PC-3 (cell line): ENCODE results near the gene CYBC1. TPM values are rescaled to one million over a fixed set of nuclear protein-coding genes. Genes with fewer than 3 reads are reported as not detected.
A peak's percentile ranks its signal among the peaks of the same experiment; 100 is the strongest.

Experiments
- ATAC-seq: fragments of 200-7000 bp; cut with Tn5 transposase; 2 replicates; pipeline ENCODE4 v1.9.1; 2020; ENCODE audit warnings: mild to moderate bottlenecking, moderate library complexity
- BruUV-seq: library from RNA; stranded (reverse); fragments of 400-500 nt; replicated peaks from 2 replicates; lab custom pipeline; 2021; lab: Mats Ljungman, UMichigan
- CTCF ChIA-PET: fragments of 300-600 bp; sonication (Branson Sonifier 250); formaldehyde crosslinking; loops from one replicate; lab custom pipeline; 2022; ENCODE audit warnings: antibody characterized with exemption; lab: Charles Lee
- POLR2A ChIA-PET: fragments of 300-600 bp; sonication (Branson Sonifier 250); formaldehyde crosslinking; loops from one replicate; lab custom pipeline; 2022; ENCODE audit warnings: antibody characterized with exemption; ENCODE audit not compliant: unreplicated experiment; lab: Charles Lee
- DNase-seq: peaks from one replicate; pipeline ENCODE4 v3.0.0-alpha.2; 2015
- H2AFZ ChIP-seq: fragments of 300-600 bp; sonication (generic); 2 replicates; pipeline ENCODE4 v1.6.0; 2016; ENCODE audit warnings: antibody characterized with exemption, low read length
- H3F3A ChIP-seq: fragments of 300-600 bp; sonication (generic); one replicate; pipeline ENCODE4 v1.6.0; 2017; ENCODE audit warnings: antibody characterized with exemption, low read length, control low read depth, mild to moderate bottlenecking; ENCODE audit not compliant: unreplicated experiment
- H3K27ac ChIP-seq: fragments of 300-600 bp; sonication (generic); 2 replicates; pipeline ENCODE4 v1.5.1; 2016; ENCODE audit warnings: mild to moderate bottlenecking, low read length
- H3K27me3 ChIP-seq: fragments of 300-600 bp; sonication (generic); 2 replicates; pipeline ENCODE4 v1.6.1; 2016; ENCODE audit warnings: low read length, mixed read lengths
- H3K36me3 ChIP-seq: fragments of 300-600 bp; sonication (generic); 2 replicates; pipeline ENCODE4 v1.6.1; 2016; ENCODE audit warnings: low read depth, mixed run types, low read length, mixed read lengths
- H3K4me1 ChIP-seq: fragments of 300-600 bp; sonication (generic); 2 replicates; pipeline ENCODE4 v1.5.1; 2016; ENCODE audit warnings: low read length; ENCODE audit not compliant: insufficient read depth
- H3K4me2 ChIP-seq: fragments of 300-600 bp; sonication (generic); 2 replicates; pipeline ENCODE4 v1.6.0; 2016; ENCODE audit warnings: low read length
- H3K4me3 ChIP-seq: fragments of 300-600 bp; sonication (generic); 2 replicates; pipeline ENCODE4 v1.5.1; 2016; ENCODE audit warnings: mild to moderate bottlenecking, low read length, mixed read lengths
- H3K79me2 ChIP-seq: fragments of 300-600 bp; sonication (generic); 2 replicates; pipeline ENCODE4 v1.6.1; 2017; ENCODE audit warnings: low read length, mixed read lengths
- H3K9ac ChIP-seq: fragments of 300-600 bp; sonication (generic); 2 replicates; pipeline ENCODE4 v1.6.0; 2016; ENCODE audit warnings: mild to moderate bottlenecking, low read length
- H3K9me2 ChIP-seq: fragments of 300-600 bp; sonication (generic); replicated peaks from 2 replicates; pipeline ENCODE4 v1.6.1; 2016; ENCODE audit warnings: mixed run types, low read length, mixed read lengths
- H3K9me3 ChIP-seq: fragments of 300-600 bp; sonication (generic); 2 replicates; pipeline ENCODE4 v1.6.1; 2016; ENCODE audit warnings: low read length, mixed read lengths
- H4K20me1 ChIP-seq: fragments of 300-600 bp; sonication (generic); 2 replicates; pipeline ENCODE4 v1.6.1; 2016; ENCODE audit warnings: low read length, mixed read lengths
- EZH2 ChIP-seq: fragments of 300-600 bp; sonication (generic); IDR thresholded peaks from one replicate; pipeline ENCODE4 v1.6.1; 2017; ENCODE audit warnings: antibody characterized with exemption, mild to moderate bottlenecking, low read length; ENCODE audit not compliant: unreplicated experiment
- EZH2phosphoT487 ChIP-seq: fragments of 300-600 bp; sonication (generic); IDR thresholded peaks from 2 replicates; pipeline ENCODE4 v1.6.1; 2018; ENCODE audit warnings: mild to moderate bottlenecking, antibody characterized with exemption, low read length, borderline replicate concordance
- intact Hi-C: fragments of 100-400 bp; cut with micrococcal nuclease; formaldehyde crosslinking; loops from 2 replicates; pipeline ENCODE4 v1.9.0; 2023
- total RNA-seq: library from RNA; depleted of rRNA; stranded (reverse); fragments of >200 nt; gene quantifications from 2 replicates; pipeline ENCODE4 v1.2.3, GENCODE V29; 2014
- TF ChIP-seq, protein P1 (sequence below): fragments of 300-600 bp; sonication (generic); conservative IDR thresholded peaks from 2 replicates; pipeline ENCODE4 v1.5.1; 2017; ENCODE audit warnings: antibody characterized with exemption, low read depth, mild to moderate bottlenecking, low read length

The CYBC1 gene
- total RNA-seq, 1 experiment from 2014 or later = 77.2 TPM

- H3K9ac ChIP-seq = no peak overlapping the region
- H3F3A ChIP-seq = no peaks in the 10 kb centered on the region
- H3K27ac ChIP-seq = no peak overlapping the region
- H3K4me3 ChIP-seq = no peak overlapping the region
- H4K20me1 ChIP-seq = no peaks in the 10 kb centered on the region
- no peaks in the 10 kb centered on the region for H3K4me1 ChIP-seq
- no peaks in the 10 kb centered on the region for H3K9me2 ChIP-seq
- ChIA-PET CTCF (no interaction called here), POLR2A (no interaction called here)
- H3K27me3 ChIP-seq = no peaks in the 10 kb centered on the region
- H3K79me2 ChIP-seq = no peaks in the 10 kb centered on the region
- no peak overlapping the region for H2AFZ ChIP-seq
- intact Hi-C loops = no loop called here
- H3K4me2 ChIP-seq = no peak overlapping the region
- H3K36me3 ChIP-seq = peaks cover 13% of the 10 kb centered on the region
- BruUV-seq = no TSS peak
- ATAC-seq (no peak), DNase-seq (no peak)
- TF ChIP-seq, protein P1, sequence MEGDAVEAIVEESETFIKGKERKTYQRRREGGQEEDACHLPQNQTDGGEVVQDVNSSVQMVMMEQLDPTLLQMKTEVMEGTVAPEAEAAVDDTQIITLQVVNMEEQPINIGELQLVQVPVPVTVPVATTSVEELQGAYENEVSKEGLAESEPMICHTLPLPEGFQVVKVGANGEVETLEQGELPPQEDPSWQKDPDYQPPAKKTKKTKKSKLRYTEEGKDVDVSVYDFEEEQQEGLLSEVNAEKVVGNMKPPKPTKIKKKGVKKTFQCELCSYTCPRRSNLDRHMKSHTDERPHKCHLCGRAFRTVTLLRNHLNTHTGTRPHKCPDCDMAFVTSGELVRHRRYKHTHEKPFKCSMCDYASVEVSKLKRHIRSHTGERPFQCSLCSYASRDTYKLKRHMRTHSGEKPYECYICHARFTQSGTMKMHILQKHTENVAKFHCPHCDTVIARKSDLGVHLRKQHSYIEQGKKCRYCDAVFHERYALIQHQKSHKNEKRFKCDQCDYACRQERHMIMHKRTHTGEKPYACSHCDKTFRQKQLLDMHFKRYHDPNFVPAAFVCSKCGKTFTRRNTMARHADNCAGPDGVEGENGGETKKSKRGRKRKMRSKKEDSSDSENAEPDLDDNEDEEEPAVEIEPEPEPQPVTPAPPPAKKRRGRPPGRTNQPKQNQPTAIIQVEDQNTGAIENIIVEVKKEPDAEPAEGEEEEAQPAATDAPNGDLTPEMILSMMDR = no peak
- TF ChIP-seq EZH2 (no peak), EZH2phosphoT487 (no peak)
- no peaks in the 10 kb centered on the region for H3K9me3 ChIP-seq
Measured at GRCh38 chr17:82479602-82480001, 29.1 kb upstream of the CYBC1 start.

DNA sequence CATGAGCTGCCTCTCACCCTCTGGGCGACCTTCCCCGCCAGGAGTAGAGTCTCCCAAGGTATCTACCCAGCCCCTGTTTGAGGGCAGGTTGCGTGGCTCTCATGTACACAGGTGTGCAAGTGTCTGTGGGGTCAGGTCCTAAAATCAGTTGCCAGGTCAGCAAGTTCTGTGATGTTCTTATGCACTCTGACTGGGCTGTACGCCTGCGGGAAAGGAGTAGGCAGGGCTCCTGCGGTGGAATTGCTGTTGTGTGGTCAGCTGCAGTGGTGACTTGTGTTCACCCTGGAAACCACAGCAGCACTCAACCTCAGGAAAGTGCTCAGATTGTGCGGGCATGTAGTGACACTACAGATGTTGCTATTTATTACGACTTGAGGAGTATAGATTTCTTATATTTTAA is 27.4 kb upstream of the CYBC1 start:
- H3F3A ChIP-seq = no peaks in the 10 kb centered on the region
- H3K9ac ChIP-seq = no peak overlapping the region
- BruUV-seq = no TSS peak
- intact Hi-C loops = no loop called here
- no peaks in the 10 kb centered on the region for H4K20me1 ChIP-seq
- ATAC-seq = no peak
- H3K4me3 ChIP-seq = no peak overlapping the region
- H3K4me1 ChIP-seq = no peaks in the 10 kb centered on the region
- no peaks in the 10 kb centered on the region for H3K9me2 ChIP-seq
- H3K79me2 ChIP-seq = no peaks in the 10 kb centered on the region
- H3K4me2 ChIP-seq = no peak overlapping the region
- TF ChIP-seq EZH2 (no peak), EZH2phosphoT487 (no peak)
- TF ChIP-seq, protein P1 = no peak
- CTCF ChIA-PET = no interaction called here
- DNase-seq = no peak
- H2AFZ ChIP-seq = no peak overlapping the region
- peaks cover 20% of the 10 kb centered on the region for H3K36me3 ChIP-seq
- H3K27me3 ChIP-seq = no peaks in the 10 kb centered on the region
- H3K27ac ChIP-seq = no peak overlapping the region
- H3K9me3 ChIP-seq = no peaks in the 10 kb centered on the region
- POLR2A ChIA-PET = no interaction called here

DNA sequence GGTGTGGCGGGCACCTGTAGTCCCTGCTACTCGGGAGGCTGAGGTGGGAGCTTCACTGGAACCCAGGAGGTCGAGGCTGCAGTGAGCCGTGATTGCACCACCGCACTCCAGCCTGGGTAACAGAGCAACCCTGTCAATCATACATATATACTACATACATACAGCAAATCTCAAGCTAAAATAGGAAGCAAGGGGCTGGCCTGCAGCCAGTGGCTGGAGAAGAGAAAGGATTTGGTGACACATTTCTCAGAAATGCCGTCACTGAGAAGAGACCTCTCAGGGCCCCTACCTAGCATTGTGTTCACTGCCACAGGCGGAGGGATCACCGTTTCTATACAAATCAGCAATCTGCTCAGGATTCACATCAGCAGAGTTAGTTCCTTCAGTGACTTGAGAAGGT is 24.9 kb upstream of the CYBC1 start:
- CTCF ChIA-PET = no interaction called here
- BruUV-seq = no TSS peak

More for the DNA sequence above, 24.9 kb upstream of the CYBC1 start:
- H2AFZ ChIP-seq = no peak overlapping the region
- TF ChIP-seq, protein P1 = no peak
- no peak for TF ChIP-seq EZH2phosphoT487
- TF ChIP-seq EZH2 = no peak
- intact Hi-C loops = no loop called here
- ATAC-seq = peak; percentile 38; the same call in 1 of the 2 replicates
- no peak overlapping the region for H3K4me3 ChIP-seq
- peaks cover 20% of the 10 kb centered on the region for H3K36me3 ChIP-seq
- POLR2A ChIA-PET = no interaction called here
- no peaks in the 10 kb centered on the region for H3K79me2 ChIP-seq
- DNase-seq = peak; percentile 30
- no peaks in the 10 kb centered on the region for H3F3A ChIP-seq
- H3K9me3 ChIP-seq = no peaks in the 10 kb centered on the region
- H4K20me1 ChIP-seq = no peaks in the 10 kb centered on the region
- H3K4me1 ChIP-seq = no peaks in the 10 kb centered on the region
- no peak overlapping the region for H3K27ac ChIP-seq
- H3K9ac ChIP-seq = no peak overlapping the region
- H3K4me2 ChIP-seq = no peak overlapping the region
- no peaks in the 10 kb centered on the region for H3K27me3 ChIP-seq
- H3K9me2 ChIP-seq = no peaks in the 10 kb centered on the region
